Right lung (tissue), 5 donors: ENCODE measurements around the gene ARMC8. TPM values are rescaled to one million over a fixed set of nuclear protein-coding genes. Genes with fewer than 3 reads are reported as not detected.

Source experiments
- polyA plus RNA-seq, 5 donors: library from polyadenylated mRNA; unstranded; fragments of 120-200 nt; gene quantifications; one replicate each; pipeline versions ENCODE4 v1.2.1 to v1.2.3, GENCODE V29; 2013; ENCODE audit warnings: inconsistent platforms in 1 of 5, low replicate concordance in 1 of 5; ENCODE audit not compliant: insufficient read length in 5 of 5, insufficient read depth in 1 of 5

Gene ARMC8
- polyA plus RNA-seq, 5 donors: 37.2 to 59.3 (median 50.3) TPM

Other genes with a start within 250 kb of the ARMC8 start
- 100 to 1,000 TPM in 1 of 5 donors, 10 to 100 TPM in 4; 51.3 to 142 (median 59.9) TPM for gene CLDN18, start 177.1 kb upstream of the ARMC8 start, polyA plus RNA-seq
- 10 to 100 TPM; 16.1 to 21.8 (median 18.8) TPM for gene DZIP1L, start 71.7 kb upstream of the ARMC8 start, polyA plus RNA-seq
- gene A4GNT, start 54.9 kb upstream of the ARMC8 start, polyA plus RNA-seq: under 1 TPM; 0.21 to 0.63 (median 0.37) TPM
- gene DBR1, start 12.4 kb upstream of the ARMC8 start, polyA plus RNA-seq: 10 to 100 TPM; 17.5 to 23.6 (median 21.1) TPM
- 1 to 10 TPM; 2.3 to 5.6 (median 3.8) TPM for gene NME9, start 142.6 kb downstream of the ARMC8 start, polyA plus RNA-seq
- gene MRAS, start 161.3 kb downstream of the ARMC8 start, polyA plus RNA-seq: 10 to 100 TPM; 19.1 to 24.3 (median 19.5) TPM
- gene ESYT3, start 247.3 kb downstream of the ARMC8 start, polyA plus RNA-seq: 10 to 100 TPM; 23.2 to 39.2 (median 35.4) TPM